Neural cell (in vitro differentiated cells): ENCODE data around the gene STAT4.

ENCODE experiments used
- CTCF ChIP-seq: fragments of 450-650 bp; IDR thresholded peaks from 2 replicates; pipeline ENCODE4 v1.5.1; 2014; ENCODE audit warnings: antibody characterized with exemption, mild to moderate bottlenecking, moderate library complexity; ENCODE audit not compliant: poor library complexity, severe bottlenecking
- EP300 ChIP-seq: fragments of 450-650 bp; conservative IDR thresholded peaks from 2 replicates; pipeline ENCODE4 v1.6.1; 2014; ENCODE audit warnings: antibody characterized with exemption, mild to moderate bottlenecking, moderate library complexity; ENCODE audit not compliant: poor library complexity, severe bottlenecking
- EZH2 ChIP-seq: fragments of 200-600, 300-800 bp; shearing (Covaris generic), sonication (generic); IDR thresholded peaks from 2 replicates; pipeline ENCODE4 v1.6.1; 2014; ENCODE audit warnings: antibody characterized with exemption, low read length, borderline replicate concordance, mild to moderate bottlenecking; ENCODE audit not compliant: insufficient read depth, poor library complexity, severe bottlenecking
- MXI1 ChIP-seq: fragments of 450-650 bp; conservative IDR thresholded peaks from 2 replicates; pipeline ENCODE4 v1.6.1; 2014; ENCODE audit warnings: antibody characterized with exemption, mild to moderate bottlenecking; ENCODE audit not compliant: poor library complexity, severe bottlenecking
- POLR2AphosphoS5 ChIP-seq: IDR thresholded peaks from 2 replicates; pipeline ENCODE4 v1.6.1; 2012
- RAD21 ChIP-seq: fragments of 450-650 bp; conservative IDR thresholded peaks from 2 replicates; pipeline ENCODE4 v1.6.1; 2014; ENCODE audit warnings: antibody characterized with exemption, mild to moderate bottlenecking, moderate library complexity
- REST ChIP-seq: IDR thresholded peaks from 2 replicates; pipeline ENCODE4 v1.6.1; 2012; ENCODE audit warnings: borderline replicate concordance
- SMC3 ChIP-seq: fragments of 450-650 bp; conservative IDR thresholded peaks from 2 replicates; pipeline ENCODE4 v1.6.1; 2014; ENCODE audit warnings: antibody characterized with exemption, mild to moderate bottlenecking, moderate library complexity; ENCODE audit not compliant: poor library complexity
- TAF1 ChIP-seq: IDR thresholded peaks from 2 replicates; pipeline ENCODE4 v1.6.1; 2012; ENCODE audit warnings: low read depth

- TF ChIP-seq CTCF: no peak
- no peak for TF ChIP-seq REST
- TF ChIP-seq EP300: no peak
- no peak for TF ChIP-seq SMC3
- TF ChIP-seq POLR2AphosphoS5: no peak
- no peak for TF ChIP-seq TAF1
- TF ChIP-seq EZH2: no peak
- TF ChIP-seq RAD21: no peak
- no peak for TF ChIP-seq MXI1
These were observed 125.7 kb downstream of the STAT4 start for GRCh38 chr2:191025135-191025534.
